Caco-2 (cell line): ENCODE measurements around the gene TMOD1. TPM values are rescaled to one million over a fixed set of nuclear protein-coding genes. Genes with fewer than 3 reads are reported as not detected.

ENCODE experiments used
- BruUV-seq: library from RNA; stranded (reverse); fragments of 400-500 nt; replicated peaks from 2 replicates; lab custom pipeline; 2021; lab: Mats Ljungman, UMichigan
- CTCF ChIA-PET: fragments of 300-600 bp; sonication (Branson Sonifier 250); formaldehyde crosslinking; loops from one replicate; lab custom pipeline; 2022; ENCODE audit warnings: antibody characterized with exemption; lab: Charles Lee
- POLR2A ChIA-PET: fragments of 300-600 bp; sonication (Branson Sonifier 250); formaldehyde crosslinking; loops from one replicate; lab custom pipeline; 2022; ENCODE audit warnings: antibody characterized with exemption; lab: Charles Lee
- DNase-seq, 2 experiments: peaks; one replicate each; pipeline versions ENCODE4 v3.0.0 to v3.0.0-alpha.2; 2020 to 2022
- H3K27me3 ChIP-seq: replicated peaks from 2 replicates; pipeline ENCODE4 v1.6.0; 2011; ENCODE audit warnings: low read length; ENCODE audit not compliant: control insufficient read depth, insufficient read depth
- H3K36me3 ChIP-seq: 2 replicates; pipeline ENCODE4 v1.5.1; 2011; ENCODE audit warnings: low read length; ENCODE audit not compliant: control insufficient read depth, insufficient read depth
- H3K4me1 ChIP-seq: fragments of 250-450 bp; sonication (Bioruptor Pico); 2 replicates; pipeline ENCODE4 v1.5.1; 2020; ENCODE audit warnings: mild to moderate bottlenecking
- H3K4me3 ChIP-seq: 2 replicates; pipeline ENCODE4 v1.5.1; 2011; ENCODE audit warnings: low read depth, mild to moderate bottlenecking, control low read depth, low read length
- H3K9me3 ChIP-seq: fragments of 250-450 bp; sonication (Bioruptor Pico); 2 replicates; pipeline ENCODE4 v1.5.1; 2020; ENCODE audit warnings: mild to moderate bottlenecking, moderate library complexity
- H3K27ac Mint-ChIP-seq: one replicate; pipeline ENCODE4 v1.8.0; 2022; ENCODE audit warnings: mixed read lengths; ENCODE audit not compliant: unreplicated experiment
- H3K27me3 Mint-ChIP-seq: one replicate; pipeline ENCODE4 v1.8.0; 2022; ENCODE audit warnings: mixed read lengths; ENCODE audit not compliant: insufficient read depth, unreplicated experiment
- H3K36me3 Mint-ChIP-seq: one replicate; pipeline ENCODE4 v1.8.0; 2022; ENCODE audit warnings: mild to moderate bottlenecking, mixed read lengths; ENCODE audit not compliant: insufficient read depth, unreplicated experiment
- H3K4me1 Mint-ChIP-seq: one replicate; pipeline ENCODE4 v1.8.0; 2022; ENCODE audit warnings: low read depth, mixed read lengths; ENCODE audit not compliant: unreplicated experiment
- H3K4me3 Mint-ChIP-seq: one replicate; pipeline ENCODE4 v1.8.0; 2022; ENCODE audit warnings: mild to moderate bottlenecking, moderate library complexity, mixed read lengths; ENCODE audit not compliant: unreplicated experiment
- H3K9me3 Mint-ChIP-seq: one replicate; pipeline ENCODE4 v1.8.0; 2022; ENCODE audit warnings: mixed read lengths; ENCODE audit not compliant: unreplicated experiment
- CTCF ChIP-seq, 2 experiments: fragments of 200-600 bp in 1 of 2; IDR thresholded peaks; 1 replicate in 1 of 2; 2 replicates in 1 of 2; pipeline versions ENCODE4 v1.5.1 to v1.8.0; 2011 to 2022; ENCODE audit warnings: antibody characterized with exemption in 1 of 2, control low read depth in 1 of 2, inconsistent platforms in 1 of 2, low read depth in 1 of 2, low read length in 1 of 2, mild to moderate bottlenecking in 1 of 2, moderate library complexity in 1 of 2; ENCODE audit not compliant: insufficient read depth in 1 of 2, severe bottlenecking in 1 of 2, unreplicated experiment in 1 of 2
- intact Hi-C: fragments of 100-400 bp; cut with micrococcal nuclease; formaldehyde crosslinking; loops from one replicate; pipeline ENCODE4 v1.10.0; 2022; ENCODE audit not compliant: unreplicated experiment
- total RNA-seq: library from RNA; stranded (reverse); gene quantifications from 2 replicates; pipeline ENCODE4 v1.2.3, GENCODE V29; 2022

The TMOD1 gene
- total RNA-seq, 1 experiment from 2014 or later: 1.1 TPM

GRCh38 chr9:97560851-97561250, 59.4 kb downstream of the TMOD1 start:
- Mint-ChIP-seq H3K4me3 (no peak overlapping the region), H3K27me3 (no peaks in the 10 kb centered on the region), H3K27ac (no peak overlapping the region), H3K9me3 (no peaks in the 10 kb centered on the region), H3K36me3 (peaks cover 2% of the 10 kb centered on the region), H3K4me1 (no peaks in the 10 kb centered on the region)
- no peak overlapping the region for H3K4me3 ChIP-seq
- H3K27me3 ChIP-seq: no peaks in the 10 kb centered on the region
- no peak for TF ChIP-seq CTCF (IDR thresholded peaks at IDR 0.05; ENCODE audit: insufficient read depth in 1 of 2, low read depth in 1 of 2, low read length in 1 of 2, severe bottlenecking in 1 of 2, unreplicated experiment in 1 of 2)
- no peaks in the 10 kb centered on the region for H3K9me3 ChIP-seq
- POLR2A ChIA-PET: no interaction called here
- 0 out of 2 replicates have a peak, but pooled peaks cover 4% of the 10 kb centered on the region for H3K4me1 ChIP-seq
- H3K36me3 ChIP-seq: no peaks in the 10 kb centered on the region
- no peak for DNase-seq
- CTCF ChIA-PET: interaction anchor here (0.5 kb wide), 1 partner anchor 55 kb away, joined by 3 read pairs; no protein-coding TSS in a partner anchor
- BruUV-seq: no TSS peak
- intact Hi-C loops: no loop called here

- TF ChIP-seq CTCF (IDR thresholded peaks at IDR 0.05; ENCODE audit: insufficient read depth in 1 of 2, low read depth in 1 of 2, low read length in 1 of 2, severe bottlenecking in 1 of 2, unreplicated experiment in 1 of 2): no peak
- intact Hi-C loops: no loop called here
- Mint-ChIP-seq H3K4me3 (no peak overlapping the region), H3K36me3 (no peaks in the 10 kb centered on the region), H3K27ac (no peak overlapping the region), H3K4me1 (no peaks in the 10 kb centered on the region), H3K27me3 (no peaks in the 10 kb centered on the region), H3K9me3 (no peaks in the 10 kb centered on the region)
- CTCF ChIA-PET: no interaction called here
- no peak overlapping the region for H3K4me3 ChIP-seq
- DNase-seq: no peak
- H3K4me1 ChIP-seq: 0 out of 2 replicates have a peak, but pooled peaks cover 4% of the 10 kb centered on the region
- no peaks in the 10 kb centered on the region for H3K27me3 ChIP-seq
- H3K9me3 ChIP-seq: no peaks in the 10 kb centered on the region
- no TSS peak for BruUV-seq
- POLR2A ChIA-PET: no interaction called here
- no peaks in the 10 kb centered on the region for H3K36me3 ChIP-seq
These were observed 60.0 kb downstream of the TMOD1 start for GRCh38 chr9:97561501-97561900.

GRCh38 chr9:97562542-97562941, 61.1 kb downstream of the TMOD1 start:
- TF ChIP-seq CTCF (IDR thresholded peaks at IDR 0.05; ENCODE audit: insufficient read depth in 1 of 2, low read depth in 1 of 2, low read length in 1 of 2, severe bottlenecking in 1 of 2, unreplicated experiment in 1 of 2): no peak
- BruUV-seq: no TSS peak
- 0 out of 2 replicates have a peak, but pooled peaks cover 4% of the 10 kb centered on the region for H3K4me1 ChIP-seq
- ChIA-PET POLR2A (no interaction called here), CTCF (no interaction called here)
- H3K4me3 ChIP-seq: no peak overlapping the region
- no peaks in the 10 kb centered on the region for H3K27me3 Mint-ChIP-seq
- no peak overlapping the region for H3K27ac Mint-ChIP-seq
- H3K9me3 ChIP-seq: no peaks in the 10 kb centered on the region
- H3K9me3 Mint-ChIP-seq: no peaks in the 10 kb centered on the region
- no peak overlapping the region for H3K4me3 Mint-ChIP-seq
- H3K36me3 ChIP-seq: no peaks in the 10 kb centered on the region
- no peaks in the 10 kb centered on the region for H3K4me1 Mint-ChIP-seq
- no peak for DNase-seq
- intact Hi-C loops: no loop called here
- H3K36me3 Mint-ChIP-seq: no peaks in the 10 kb centered on the region
- H3K27me3 ChIP-seq: no peaks in the 10 kb centered on the region
